Measurements from ENCODE around the gene WWC2. TPM values are rescaled to one million over a fixed set of nuclear protein-coding genes. Genes with fewer than 3 reads are reported as not detected.
A peak's percentile ranks its signal among the peaks of the same experiment; 100 is the strongest.

Gene WWC2
- total RNA-seq, 4 donors from 2014 or later: 33.7 to 48.3 (median 42.9) TPM

DNA sequence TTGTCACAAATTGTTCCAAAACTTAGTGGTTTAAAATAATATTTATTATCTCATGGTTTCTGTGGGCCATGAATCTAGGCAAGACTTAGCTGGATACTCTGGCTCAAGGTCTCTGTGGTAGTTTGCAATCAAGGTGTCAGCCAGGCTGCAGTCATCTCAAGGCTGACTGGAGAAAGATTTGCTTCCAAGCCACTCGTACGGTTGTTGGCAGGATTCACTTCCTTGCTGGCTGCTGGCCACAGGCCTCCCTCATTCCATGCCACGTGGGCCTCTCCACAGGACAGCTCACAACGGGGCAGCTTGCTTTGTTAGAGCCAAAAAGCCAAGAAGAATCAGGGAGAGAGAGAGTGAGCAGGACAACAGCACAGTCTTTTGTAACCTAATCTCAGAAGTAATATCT is 101.4 kb downstream of the WWC2 start:
- no peak for DNase-seq (ENCODE audit: low spot score)
- ATAC-seq (ENCODE audit: low FRiP score): peak; percentile 71

DNA sequence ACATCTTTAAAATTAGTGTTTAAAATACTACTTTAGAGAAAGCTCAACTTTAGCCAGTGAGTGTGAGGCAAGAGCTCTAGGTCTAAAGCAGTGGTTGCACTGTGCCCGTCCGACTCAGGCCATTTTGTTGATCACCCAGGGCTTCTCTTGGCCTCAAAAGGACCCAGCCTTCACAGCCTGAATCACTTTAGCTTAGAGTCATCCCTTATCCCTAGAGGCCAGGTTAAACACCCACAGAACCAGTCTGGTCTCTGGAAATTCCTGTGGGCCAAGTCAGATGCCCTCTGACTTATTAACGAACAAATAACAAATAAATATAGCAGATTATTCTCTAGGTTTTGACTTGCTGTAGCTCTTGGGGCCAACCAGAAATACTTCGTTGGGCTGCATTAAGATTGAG is 102.3 kb downstream of the WWC2 start:
- ATAC-seq (ENCODE audit: low FRiP score) (no peak), DNase-seq (ENCODE audit: low spot score) (no peak)
- TF ChIP-seq, protein P1, sequence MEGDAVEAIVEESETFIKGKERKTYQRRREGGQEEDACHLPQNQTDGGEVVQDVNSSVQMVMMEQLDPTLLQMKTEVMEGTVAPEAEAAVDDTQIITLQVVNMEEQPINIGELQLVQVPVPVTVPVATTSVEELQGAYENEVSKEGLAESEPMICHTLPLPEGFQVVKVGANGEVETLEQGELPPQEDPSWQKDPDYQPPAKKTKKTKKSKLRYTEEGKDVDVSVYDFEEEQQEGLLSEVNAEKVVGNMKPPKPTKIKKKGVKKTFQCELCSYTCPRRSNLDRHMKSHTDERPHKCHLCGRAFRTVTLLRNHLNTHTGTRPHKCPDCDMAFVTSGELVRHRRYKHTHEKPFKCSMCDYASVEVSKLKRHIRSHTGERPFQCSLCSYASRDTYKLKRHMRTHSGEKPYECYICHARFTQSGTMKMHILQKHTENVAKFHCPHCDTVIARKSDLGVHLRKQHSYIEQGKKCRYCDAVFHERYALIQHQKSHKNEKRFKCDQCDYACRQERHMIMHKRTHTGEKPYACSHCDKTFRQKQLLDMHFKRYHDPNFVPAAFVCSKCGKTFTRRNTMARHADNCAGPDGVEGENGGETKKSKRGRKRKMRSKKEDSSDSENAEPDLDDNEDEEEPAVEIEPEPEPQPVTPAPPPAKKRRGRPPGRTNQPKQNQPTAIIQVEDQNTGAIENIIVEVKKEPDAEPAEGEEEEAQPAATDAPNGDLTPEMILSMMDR (IDR thresholded peaks at IDR 0.05): no peak

More for the DNA sequence above, 101.4 kb downstream of the WWC2 start:
- TF ChIP-seq, protein P1 (IDR thresholded peaks at IDR 0.05): no peak

DNA sequence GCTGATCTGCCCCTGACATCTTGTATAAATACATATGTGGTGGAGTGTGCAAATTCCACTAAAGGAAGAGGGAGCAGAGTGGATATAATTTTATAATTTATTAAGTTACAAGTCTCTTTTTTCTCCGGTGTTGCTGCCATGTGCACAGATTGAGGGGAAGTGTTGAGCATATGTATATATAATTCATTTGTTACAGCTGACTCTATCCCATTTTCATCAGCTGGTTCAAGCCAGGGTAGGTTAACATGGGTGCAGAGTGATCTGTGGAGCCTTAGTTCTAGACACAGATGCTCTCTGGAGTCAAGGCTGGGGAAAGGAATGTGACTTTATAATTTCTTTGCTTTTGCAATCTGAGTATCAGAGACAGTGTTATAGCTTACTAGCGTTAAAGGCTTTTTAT is 103.5 kb downstream of the WWC2 start:
- TF ChIP-seq, protein P1 (IDR thresholded peaks at IDR 0.05): no peak
- no peak for ATAC-seq (ENCODE audit: low FRiP score)
- no peak for DNase-seq (ENCODE audit: low spot score)

DNA sequence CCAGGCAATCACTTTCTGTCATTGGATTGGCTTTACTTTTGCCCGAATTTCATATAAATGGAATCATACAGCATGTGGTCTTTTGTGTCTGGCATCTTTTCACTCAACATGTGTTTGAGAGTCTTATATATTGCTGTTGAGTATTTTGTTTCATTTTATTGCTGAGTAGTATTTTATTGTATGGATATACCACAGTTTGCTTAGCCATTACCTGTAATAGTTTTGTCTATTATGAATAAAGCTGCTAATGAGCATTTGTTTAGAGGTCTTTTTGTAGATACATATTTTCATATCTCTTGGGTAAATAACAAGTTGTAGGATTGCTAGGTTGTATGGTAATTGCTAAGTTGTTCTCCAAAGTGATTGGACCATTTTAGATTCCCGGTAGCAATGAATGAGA is 105.7 kb downstream of the WWC2 start:
- no peak for ATAC-seq (ENCODE audit: low FRiP score)
- TF ChIP-seq, protein P1 (IDR thresholded peaks at IDR 0.05): no peak
- no peak for DNase-seq (ENCODE audit: low spot score)

DNA sequence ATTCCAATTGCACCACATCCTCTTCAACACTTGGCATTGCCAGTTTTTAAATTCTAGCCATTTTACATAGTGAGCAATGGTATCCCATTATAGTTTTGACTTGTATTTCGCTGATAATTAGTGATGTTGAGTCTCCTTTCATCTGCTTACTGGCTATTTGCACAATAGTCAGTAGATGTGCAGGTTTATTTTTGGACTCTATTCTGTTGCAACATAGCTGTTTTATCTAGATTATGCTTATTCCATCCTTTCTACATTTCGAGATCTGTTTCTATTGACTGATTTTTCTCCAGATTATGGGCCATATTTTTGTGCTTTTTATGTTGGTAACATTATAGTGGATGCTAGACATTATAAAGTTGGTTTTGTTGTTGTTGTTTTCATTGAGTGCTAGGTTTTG is 106.1 kb downstream of the WWC2 start:
- DNase-seq (ENCODE audit: low spot score) (no peak), ATAC-seq (ENCODE audit: low FRiP score) (no peak)
- TF ChIP-seq, protein P1 (IDR thresholded peaks at IDR 0.05): no peak

DNA sequence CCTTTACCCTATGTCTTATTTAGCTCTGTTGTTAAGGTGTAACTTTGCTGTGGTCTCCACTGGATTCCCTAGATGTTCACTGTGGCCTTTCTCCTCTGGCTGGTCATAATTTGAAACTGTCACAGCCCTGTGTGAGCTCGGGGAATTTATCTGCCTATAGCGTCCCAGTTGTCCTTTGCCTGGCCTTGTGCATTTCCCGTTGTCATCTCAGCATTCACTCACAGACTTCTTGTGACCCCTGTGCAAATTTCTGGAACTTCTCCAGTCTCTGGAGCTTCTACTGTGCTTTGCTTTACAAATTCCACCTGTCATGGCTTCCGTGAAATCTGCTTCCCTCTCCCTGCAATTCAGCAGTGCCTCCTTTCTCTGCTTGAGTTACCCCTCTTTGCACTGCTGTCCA is 106.7 kb downstream of the WWC2 start:
- no peak for ATAC-seq (ENCODE audit: low FRiP score)
- TF ChIP-seq, protein P1 (IDR thresholded peaks at IDR 0.05): no peak

DNA sequence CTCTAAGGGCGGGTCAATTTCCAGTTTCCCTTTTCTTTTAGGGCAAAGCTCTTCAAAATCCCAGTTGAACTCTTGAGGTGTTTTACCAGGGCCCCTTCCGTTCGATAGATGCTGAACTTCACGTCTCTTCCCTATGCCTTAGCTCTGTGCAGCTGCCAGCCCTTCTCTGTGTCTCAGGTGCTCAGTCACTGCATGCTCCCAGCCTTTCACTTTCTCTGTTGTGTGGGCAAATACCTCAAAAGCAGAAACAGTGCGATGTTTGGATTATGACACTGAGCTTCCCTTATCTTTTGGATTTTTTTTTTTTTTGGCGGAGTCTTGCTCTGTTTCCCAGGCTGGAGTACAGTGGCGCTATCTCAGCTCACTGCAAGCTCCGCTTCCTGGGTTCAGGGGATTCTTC is 112.5 kb downstream of the WWC2 start:
- TF ChIP-seq, protein P1 (IDR thresholded peaks at IDR 0.05): no peak
- ATAC-seq (ENCODE audit: low FRiP score): no peak
- DNase-seq (ENCODE audit: low spot score): no peak

More for the DNA sequence above, 106.7 kb downstream of the WWC2 start:
- no peak for DNase-seq (ENCODE audit: low spot score)
